Heart left ventricle (tissue), 13 donors: ENCODE data around the gene LY86.

Experiments used
- POLR2A ChIP-seq, 2 donors: fragments of 450-650 bp; IDR thresholded peaks; one replicate each; pipeline ENCODE4 v1.6.1; 2017; ENCODE audit warnings: antibody characterized with exemption in 2 of 2, mild to moderate bottlenecking in 2 of 2, moderate library complexity in 2 of 2
- TF ChIP-seq, protein P1 (sequence below), 12 donors: fragments of 200-600 bp; sonication (generic) in 4 of 12; IDR thresholded peaks; one replicate each; pipeline versions ENCODE4 v1.5.0 to v1.8.0; 2018 to 2022; ENCODE audit warnings: antibody characterized with exemption in 12 of 12, mild to moderate bottlenecking in 5 of 12
- donor health status: ischemic (EF 13 %, LVEDD 7.1; RV severe dilation, severe dysfunction).
- donor health status: DM: no; HTN: yes; CAD: no.
- donor health status: DM: no; HTN: no; CAD: no.
- donor health status: ischemic (EF 25% LVEDD 6.9; RV normal size, moderate dysfunction).
- donor health status: ischemic (EF 25% LVEDD 5.7; RV mildly dilated, moderate dysfunction).
- donor health status: ischemic (EF 35%, LVEDD 5.7; RV mildly dilated, moderate dysfunction).
- donor health status: nonischemic (EF 11% LVEDD 7.7; RV severe dilation, severe dysfunction).
- donor health status: DM: yes; HTN: yes; CAD: no.
- donor health status: PGD.
- donor health status: ischemic (EF 29% LVEDD 5.4; RV normal size, mild dysfunction).
- donor health status: nonischemic (EF 23%, LVEDD 6.1; RV moderate dilation, normal function).

DNA sequence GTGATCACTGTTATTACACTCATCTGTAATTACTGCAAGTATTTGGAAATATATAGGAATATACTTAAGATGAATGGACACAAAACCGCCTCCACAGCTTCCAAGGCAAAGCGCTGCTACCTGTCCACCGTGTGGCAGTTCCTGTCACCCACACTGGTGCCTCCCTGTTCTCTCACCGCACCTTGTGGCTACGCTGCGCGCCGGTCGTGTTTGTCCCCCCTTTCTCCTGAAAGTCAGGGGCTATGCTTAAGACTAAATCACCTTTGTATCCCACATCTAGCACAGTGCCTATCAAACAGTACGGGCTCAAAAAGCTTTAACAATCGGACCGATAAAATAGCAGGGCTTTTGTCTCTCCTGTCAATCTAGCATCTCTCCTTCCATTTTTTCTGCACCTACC lies 23.0 kb downstream of the LY86 start:
- TF ChIP-seq, protein P1, sequence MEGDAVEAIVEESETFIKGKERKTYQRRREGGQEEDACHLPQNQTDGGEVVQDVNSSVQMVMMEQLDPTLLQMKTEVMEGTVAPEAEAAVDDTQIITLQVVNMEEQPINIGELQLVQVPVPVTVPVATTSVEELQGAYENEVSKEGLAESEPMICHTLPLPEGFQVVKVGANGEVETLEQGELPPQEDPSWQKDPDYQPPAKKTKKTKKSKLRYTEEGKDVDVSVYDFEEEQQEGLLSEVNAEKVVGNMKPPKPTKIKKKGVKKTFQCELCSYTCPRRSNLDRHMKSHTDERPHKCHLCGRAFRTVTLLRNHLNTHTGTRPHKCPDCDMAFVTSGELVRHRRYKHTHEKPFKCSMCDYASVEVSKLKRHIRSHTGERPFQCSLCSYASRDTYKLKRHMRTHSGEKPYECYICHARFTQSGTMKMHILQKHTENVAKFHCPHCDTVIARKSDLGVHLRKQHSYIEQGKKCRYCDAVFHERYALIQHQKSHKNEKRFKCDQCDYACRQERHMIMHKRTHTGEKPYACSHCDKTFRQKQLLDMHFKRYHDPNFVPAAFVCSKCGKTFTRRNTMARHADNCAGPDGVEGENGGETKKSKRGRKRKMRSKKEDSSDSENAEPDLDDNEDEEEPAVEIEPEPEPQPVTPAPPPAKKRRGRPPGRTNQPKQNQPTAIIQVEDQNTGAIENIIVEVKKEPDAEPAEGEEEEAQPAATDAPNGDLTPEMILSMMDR (IDR thresholded peaks at IDR 0.05): no peak
- no peak for TF ChIP-seq POLR2A (IDR thresholded peaks at IDR 0.05)
